Keratinocyte (primary cell): ENCODE results near the gene ANKRD40. TPM values are rescaled to one million over a fixed set of nuclear protein-coding genes. Genes with fewer than 3 reads are reported as not detected.
A peak's percentile ranks its signal among the peaks of the same experiment; 100 is the strongest.

ENCODE experiments used
- DNase-seq: peaks from one replicate; pipeline ENCODE4 v3.0.0-alpha.2; 2011; ENCODE audit warnings: low read depth, missing footprints, low spot score
- FAIRE-seq: peaks from 2 replicates; lab custom pipeline; 2011; peaks lifted over from hg19 to GRCh38; lab: Jason Lieb, UNC
- H2AFZ ChIP-seq: 2 replicates; pipeline ENCODE4 v1.6.0; 2012; ENCODE audit warnings: low read length, control low read depth, inconsistent platforms; ENCODE audit not compliant: control insufficient read depth
- H3K27ac ChIP-seq: 2 replicates; pipeline ENCODE4 v1.5.1; 2011; ENCODE audit warnings: low read length; ENCODE audit not compliant: control insufficient read depth, insufficient read depth
- H3K27me3 ChIP-seq: 3 replicates; pipeline ENCODE4 v1.6.0; 2011; ENCODE audit warnings: low read length; ENCODE audit not compliant: control insufficient read depth, insufficient read depth; ENCODE audit errors: extremely low read depth
- H3K36me3 ChIP-seq, 2 experiments: 2 replicates in 1 of 2; 3 replicates in 1 of 2; pipeline ENCODE4 v1.5.1; 2011; ENCODE audit warnings: low read length in 2 of 2, mild to moderate bottlenecking in 1 of 2; ENCODE audit not compliant: control insufficient read depth in 2 of 2, insufficient read depth in 2 of 2; ENCODE audit errors: extremely low read depth in 1 of 2
- H3K4me1 ChIP-seq: 3 replicates; pipeline ENCODE4 v1.5.1; 2011; ENCODE audit warnings: low read length; ENCODE audit not compliant: control insufficient read depth, insufficient read depth; ENCODE audit errors: extremely low read depth
- H3K4me2 ChIP-seq: 3 replicates; pipeline ENCODE4 v1.6.0; 2011; ENCODE audit warnings: low read depth, low read length; ENCODE audit not compliant: control insufficient read depth, insufficient read depth; ENCODE audit errors: extremely low read depth
- H3K4me3 ChIP-seq, 3 experiments: fragments of 200-600 bp in 1 of 3; sonication (generic) in 1 of 3; 2 replicates in 2 of 3; 3 replicates in 1 of 3; pipeline ENCODE4 v1.5.1; 2011 to 2016; ENCODE audit warnings: low read length in 3 of 3, mild to moderate bottlenecking in 3 of 3, control low read depth in 2 of 3, inconsistent platforms in 1 of 3, low read depth in 1 of 3, mixed read lengths in 1 of 3, mixed run types in 1 of 3, moderate library complexity in 1 of 3; ENCODE audit not compliant: control insufficient read depth in 2 of 3, insufficient read depth in 2 of 3; ENCODE audit errors: extremely low read depth in 1 of 3
- H3K79me2 ChIP-seq: 2 replicates; pipeline ENCODE4 v1.6.0; 2012; ENCODE audit warnings: low read length; ENCODE audit not compliant: control insufficient read depth, insufficient read depth
- H3K9ac ChIP-seq: 3 replicates; pipeline ENCODE4 v1.6.0; 2011; ENCODE audit warnings: low read length; ENCODE audit not compliant: control insufficient read depth, insufficient read depth; ENCODE audit errors: extremely low read depth
- H3K9me1 ChIP-seq: 3 replicates; pipeline ENCODE4 v1.6.0; 2011; ENCODE audit warnings: low read length; ENCODE audit not compliant: control insufficient read depth, insufficient read depth; ENCODE audit errors: extremely low read depth
- H3K9me3 ChIP-seq: 2 replicates; pipeline ENCODE4 v1.5.1; 2012; ENCODE audit warnings: low read depth, low read length; ENCODE audit not compliant: control insufficient read depth
- H4K20me1 ChIP-seq: 3 replicates; pipeline ENCODE4 v1.6.0; 2011; ENCODE audit warnings: low read length; ENCODE audit not compliant: control insufficient read depth, insufficient read depth; ENCODE audit errors: extremely low read depth
- CTCF ChIP-seq, 3 experiments: IDR thresholded peaks in 1 of 3; conservative IDR thresholded peaks in 1 of 3; optimal IDR thresholded peaks in 1 of 3; 2 replicates in 2 of 3; 3 replicates in 1 of 3; pipeline versions ENCODE3 to v1.5.1; 2011; ENCODE audit warnings: low read length in 3 of 3, mild to moderate bottlenecking in 3 of 3, moderate library complexity in 2 of 3, control low read depth in 1 of 3, inconsistent platforms in 1 of 3; ENCODE audit not compliant: insufficient read depth in 2 of 3; ENCODE audit errors: extremely low read depth in 1 of 3
- EZH2 ChIP-seq: IDR thresholded peaks from one replicate; pipeline ENCODE4 v1.6.1; 2012; ENCODE audit warnings: inconsistent platforms, mild to moderate bottlenecking, low read length, moderate library complexity
- dilution Hi-C: fragments of 300-500 bp; cut with MboI; formaldehyde crosslinking; loops from one replicate; pipeline ENCODE4 v1.7.0; 2020; ENCODE audit warnings: low sequenced_read_pairs; ENCODE audit not compliant: extremely low pct_ligation_motif_present
- polyA plus RNA-seq, 5 experiments: library from polyadenylated mRNA; depleted of rRNA in 3 of 5; stranded (reverse) in 3 of 5; stranded (forward) in 1 of 5; unstranded in 1 of 5; fragments of >200 nt; gene quantifications; 1 replicate in 1 of 5; 2 replicates in 3 of 5; 3 replicates in 1 of 5; pipeline versions ENCODE4 v1.2.1 to v1.2.3, GENCODE V29; 2011 to 2012; ENCODE audit warnings: missing spikeins in 2 of 5, low read depth in 1 of 5, low replicate concordance in 1 of 5

Gene ANKRD40
- polyA plus RNA-seq, 1 donor (not counting 4 experiments of a cell fraction or from before 2014, with no cell fraction given), result 32.7 TPM

DNA sequence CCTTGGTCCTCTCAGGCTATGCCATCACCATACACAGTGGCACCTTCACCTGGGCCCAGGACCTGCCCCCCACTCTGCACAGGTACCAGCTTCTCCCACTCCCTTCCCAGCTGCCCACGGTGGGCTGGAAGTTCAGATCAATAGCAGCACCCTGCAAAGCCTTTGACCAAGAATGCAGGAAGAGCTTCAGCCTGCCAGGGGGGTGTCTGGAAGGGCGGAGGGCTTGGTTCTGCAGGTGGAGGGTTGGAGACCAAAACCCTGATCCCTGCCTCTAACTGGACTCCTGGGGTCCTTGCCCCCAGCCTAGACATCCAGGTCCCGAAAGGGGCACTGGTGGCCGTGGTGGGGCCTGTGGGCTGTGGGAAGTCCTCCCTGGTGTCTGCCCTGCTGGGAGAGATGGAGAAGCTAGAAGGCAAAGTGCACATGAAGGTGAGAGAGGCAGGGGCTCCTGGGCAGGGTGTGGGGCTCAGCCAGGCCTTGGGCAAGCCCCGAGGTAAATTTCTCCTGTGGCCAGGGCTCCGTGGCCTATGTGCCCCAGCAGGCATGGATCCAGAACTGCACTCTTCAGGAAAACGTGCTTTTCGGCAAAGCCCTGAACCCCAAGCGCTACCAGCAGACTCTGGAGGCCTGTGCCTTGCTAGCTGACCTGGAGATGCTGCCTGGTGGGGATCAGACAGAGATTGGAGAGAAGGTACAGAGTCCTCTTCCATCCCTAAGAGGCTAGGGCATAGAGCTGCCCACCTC lies 38.7 kb downstream of the ANKRD40 start:
- Histone ChIP-seq H3K27ac (peak overlapping the region; percentile 39), H3K9ac (no peak overlapping the region)

DNA sequence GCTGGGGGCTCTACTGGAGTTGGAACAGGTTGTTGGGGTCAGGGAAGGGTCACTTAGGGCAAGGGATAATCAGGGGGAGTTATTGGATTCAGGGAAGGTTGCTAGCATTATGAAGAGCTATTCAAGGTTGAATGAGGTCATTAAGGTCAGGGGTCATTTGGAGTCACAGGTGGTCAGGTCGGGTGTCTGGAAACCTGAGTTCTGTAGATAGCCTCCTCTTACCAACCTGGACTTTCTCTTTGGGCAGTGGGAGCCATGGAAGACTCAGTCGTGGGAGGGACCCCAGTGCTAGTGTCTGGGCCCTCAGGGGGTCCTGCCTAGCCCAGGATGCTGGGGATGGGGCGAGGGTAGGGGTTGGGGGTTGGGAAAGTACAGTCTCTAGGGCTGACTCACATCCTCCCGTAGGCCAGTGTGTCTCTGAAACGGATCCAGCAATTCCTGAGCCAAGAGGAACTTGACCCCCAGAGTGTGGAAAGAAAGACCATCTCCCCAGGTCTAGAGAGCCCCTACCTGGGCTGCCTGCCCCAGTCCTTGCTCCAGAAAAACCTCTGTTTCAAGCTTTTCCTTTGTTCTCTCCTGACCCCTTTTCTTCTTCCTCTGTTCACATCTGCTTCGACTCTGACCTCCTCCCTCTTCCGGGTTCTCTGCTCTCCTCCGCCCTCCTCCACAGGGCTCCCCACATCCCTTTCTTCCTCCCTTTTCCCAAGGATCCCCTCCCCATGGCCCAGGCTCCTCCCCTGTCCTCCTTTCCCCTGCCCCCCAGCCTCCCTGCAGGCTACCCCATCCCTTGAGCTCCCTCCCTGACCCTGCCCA lies 39.5 kb downstream of the ANKRD40 start:
- no peak overlapping the region for H2AFZ ChIP-seq

More for the DNA sequence above, 38.7 kb downstream of the ANKRD40 start:
- no peak overlapping the region for H3K4me2 ChIP-seq
- no peaks in the 10 kb centered on the region for H3K79me2 ChIP-seq
- H4K20me1 ChIP-seq, result no peaks in the 10 kb centered on the region
- no peaks in the 10 kb centered on the region for H3K9me3 ChIP-seq
- peaks cover 0 to 6% of the 10 kb centered on the region in 2 experiments for H3K36me3 ChIP-seq
- H3K4me3 ChIP-seq, result no peak overlapping the region
- peaks cover 45% of the 10 kb centered on the region for H3K4me1 ChIP-seq
- dilution Hi-C loops, result no loop called here
- H3K27me3 ChIP-seq, result no peaks in the 10 kb centered on the region
- peaks cover 2% of the 10 kb centered on the region for H3K9me1 ChIP-seq
- DNase-seq, result no peak
- no peak for FAIRE-seq
- H2AFZ ChIP-seq, result no peak overlapping the region
- TF ChIP-seq CTCF (optimal IDR thresholded peaks at IDR 0.05 in 1 of 3, IDR thresholded peaks at IDR 0.05 in 1 of 3, conservative IDR thresholded peaks at IDR 0.05 in 1 of 3; ENCODE audit: extremely low read depth in 1 of 3, insufficient read depth in 2 of 3, low read length in 3 of 3) (no peak), EZH2 (no peak)

More for the DNA sequence above, 39.5 kb downstream of the ANKRD40 start:
- Histone ChIP-seq H3K79me2 (no peaks in the 10 kb centered on the region), H3K9me3 (no peaks in the 10 kb centered on the region), H3K4me1 (peaks cover 40% of the 10 kb centered on the region), H3K4me3 (no peak overlapping the region), H3K27me3 (no peaks in the 10 kb centered on the region), H3K9me1 (no peaks in the 10 kb centered on the region), H4K20me1 (no peaks in the 10 kb centered on the region), H3K9ac (peak overlapping the region; percentile 2), H3K27ac (peak overlapping the region; percentile 39), H3K4me2 (peak overlapping the region; percentile 44), H3K36me3 (peaks cover 0 to 9% of the 10 kb centered on the region in 2 experiments)
- dilution Hi-C loops, result no loop called here
- DNase-seq (no peak), FAIRE-seq (peak; percentile 59)
- no peak for TF ChIP-seq EZH2
- no peak for TF ChIP-seq CTCF (optimal IDR thresholded peaks at IDR 0.05 in 1 of 3, IDR thresholded peaks at IDR 0.05 in 1 of 3, conservative IDR thresholded peaks at IDR 0.05 in 1 of 3; ENCODE audit: extremely low read depth in 1 of 3, insufficient read depth in 2 of 3, low read length in 3 of 3)
